ENCODE results near the gene RPL35A.

DNA sequence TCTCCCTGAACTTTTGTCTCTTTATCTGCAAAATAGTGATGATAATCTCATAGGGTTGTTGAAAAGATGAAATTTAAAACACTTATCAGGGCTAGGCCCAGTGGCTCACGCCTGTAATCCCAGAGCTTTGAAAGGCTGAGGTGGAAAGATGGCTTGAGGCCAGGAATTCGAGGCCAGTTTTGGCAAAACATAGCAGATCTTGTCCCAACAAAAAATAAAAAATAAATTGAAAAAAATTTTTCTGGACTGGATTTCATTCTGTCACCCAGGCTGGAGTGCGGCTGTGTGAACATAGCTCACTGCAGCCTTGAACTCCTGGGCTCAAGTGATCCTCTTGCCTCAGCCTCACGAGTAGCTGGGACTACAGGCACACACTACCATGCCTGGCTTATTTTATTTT lies 39.7 kb downstream of the RPL35A start:
- no peak for TF ChIP-seq FOXP2 (optimal IDR thresholded peaks at IDR 0.05; ENCODE audit: borderline replicate concordance, extremely low read depth, extremely low read length, insufficient read depth)
- TF ChIP-seq POLR2AphosphoS5 (IDR thresholded peaks at IDR 0.05; ENCODE audit: low read depth, low read length): no peak
